DND-41 (cell line): ENCODE results near the gene THEM4.
"Not testable (repeated sequence)": the region's sequence is repeated elsewhere in the genome, so short reads cannot be mapped to it uniquely, and the experiment has no call there.

Experiments used
- CTCF ChIP-seq: IDR thresholded peaks from 2 replicates; pipeline ENCODE4 v1.5.1; 2012; ENCODE audit warnings: borderline replicate concordance, low read length, moderate library complexity, mild to moderate bottlenecking; ENCODE audit not compliant: poor library complexity, severe bottlenecking; ENCODE audit errors: extremely low read depth
- EZH2 ChIP-seq: IDR thresholded peaks from 3 replicates; pipeline ENCODE4 v1.6.1; 2012; ENCODE audit warnings: borderline replicate concordance, low read depth, mild to moderate bottlenecking, moderate library complexity, low read length, inconsistent platforms; ENCODE audit not compliant: severe bottlenecking

GRCh38 chr1:151905443-151906323 lies 3.6 kb downstream of the THEM4 start:
- TF ChIP-seq CTCF, EZH2: not testable (repeated sequence)
